ENCODE data around the gene RTEL1.
A peak's percentile ranks its signal among the peaks of the same experiment; 100 is the strongest.

Gene RTEL1

GRCh38 chr20:63706027-63706695 lies 48.0 kb downstream of the RTEL1 start:
- no peak overlapping the region for H3K27ac ChIP-seq (ENCODE audit: extremely low read depth, low read depth, low read length)
- POLR2A ChIA-PET = interaction anchor here (1.2 to 3.3 kb wide), 2 partner anchors 9 to 35 kb away, joined by 3 to 13 read pairs; no protein-coding TSS in a partner anchor

GRCh38 chr20:63706852-63707557 lies 48.9 kb downstream of the RTEL1 start:
- H3K4me3 ChIP-seq (ENCODE audit: low read depth, low read length) = peak overlapping the region; percentile 81
- H3K36me3 ChIP-seq (ENCODE audit: control insufficient read depth in 2 of 2, insufficient read depth in 1 of 2, low read length in 2 of 2) = peaks cover 25 to 66% of the 10 kb centered on the region in 2 experiments
- POLR2A ChIA-PET = interaction anchor here (0.8 to 3.3 kb wide), 13 partner anchors 8 to 274 kb away, joined by 3 to 16 read pairs (median 7); partner anchors contain the start of genes DNAJC5, LIME1, PRPF6 and RTEL1
- H3K9me3 ChIP-seq (ENCODE audit: control insufficient read depth, insufficient read depth, low read depth, low read length) = no peaks in the 10 kb centered on the region
- H3K27ac ChIP-seq (ENCODE audit: extremely low read depth, low read depth, low read length) = peak overlapping the region; percentile 71; the same call in 1 of the 2 replicates
- H3K4me1 ChIP-seq (ENCODE audit: control insufficient read depth, insufficient read depth, low read length) = 0 out of 2 replicates have a peak, but pooled peaks cover 3% of the 10 kb centered on the region
- CTCF ChIA-PET = interaction anchor here (0.6 to 1.4 kb wide), 5 partner anchors 18 to 299 kb away, joined by 3 to 4 read pairs (median 3); no protein-coding TSS in a partner anchor
- TF ChIP-seq ZNF670 (tag by site-specific recombination; IDR thresholded peaks at IDR 0.05; ENCODE audit: low read depth) = no peak
- TF ChIP-seq ZEB2 (tag by site-specific recombination; IDR thresholded peaks at IDR 0.05) = peak; percentile 4; the same call in 1 of the 2 replicates
- TF ChIP-seq GLI4 (tag by site-specific recombination; IDR thresholded peaks at IDR 0.05) = no peak
- TF ChIP-seq, protein P1, sequence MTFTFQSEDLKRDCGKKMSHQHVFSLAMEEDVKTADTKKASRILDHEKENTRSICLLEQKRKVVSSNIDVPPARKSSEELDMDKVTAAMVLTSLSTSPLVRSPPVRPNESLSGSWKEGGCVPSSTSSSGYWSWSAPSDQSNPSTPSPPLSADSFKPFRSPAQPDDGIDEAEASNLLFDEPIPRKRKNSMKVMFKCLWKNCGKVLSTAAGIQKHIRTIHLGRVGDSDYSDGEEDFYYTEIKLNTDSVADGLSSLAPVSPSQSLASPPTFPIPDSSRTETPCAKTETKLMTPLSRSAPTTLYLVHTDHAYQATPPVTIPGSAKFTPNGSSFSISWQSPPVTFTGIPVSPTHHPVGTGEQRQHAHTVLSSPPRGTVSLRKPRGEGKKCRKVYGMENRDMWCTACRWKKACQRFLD (tag by site-specific recombination; IDR thresholded peaks at IDR 0.05) = no peak
- TF ChIP-seq ZNF23 (tag by site-specific recombination; IDR thresholded peaks at IDR 0.05; ENCODE audit: borderline replicate concordance) = no peak
- TF ChIP-seq BCL11A (tag by site-specific recombination; IDR thresholded peaks at IDR 0.05; ENCODE audit: low read depth) = no peak
- TF ChIP-seq ZNF654 (tag by site-specific recombination; IDR thresholded peaks at IDR 0.05; ENCODE audit: low read depth) = peak; percentile 44
- TF ChIP-seq ZBTB21 (tag by site-specific recombination; IDR thresholded peaks at IDR 0.05) = no peak
- no peak for TF ChIP-seq ATF2 (tag by site-specific recombination; IDR thresholded peaks at IDR 0.05; ENCODE audit: low read depth)
- TF ChIP-seq ZSCAN23 (tag by site-specific recombination; IDR thresholded peaks at IDR 0.05) = no peak
- TF ChIP-seq ZNF341 (tag by site-specific recombination; IDR thresholded peaks at IDR 0.05; ENCODE audit: low read depth) = peak; percentile 36; the same call in 1 of the 2 replicates
- TF ChIP-seq, protein P2, sequence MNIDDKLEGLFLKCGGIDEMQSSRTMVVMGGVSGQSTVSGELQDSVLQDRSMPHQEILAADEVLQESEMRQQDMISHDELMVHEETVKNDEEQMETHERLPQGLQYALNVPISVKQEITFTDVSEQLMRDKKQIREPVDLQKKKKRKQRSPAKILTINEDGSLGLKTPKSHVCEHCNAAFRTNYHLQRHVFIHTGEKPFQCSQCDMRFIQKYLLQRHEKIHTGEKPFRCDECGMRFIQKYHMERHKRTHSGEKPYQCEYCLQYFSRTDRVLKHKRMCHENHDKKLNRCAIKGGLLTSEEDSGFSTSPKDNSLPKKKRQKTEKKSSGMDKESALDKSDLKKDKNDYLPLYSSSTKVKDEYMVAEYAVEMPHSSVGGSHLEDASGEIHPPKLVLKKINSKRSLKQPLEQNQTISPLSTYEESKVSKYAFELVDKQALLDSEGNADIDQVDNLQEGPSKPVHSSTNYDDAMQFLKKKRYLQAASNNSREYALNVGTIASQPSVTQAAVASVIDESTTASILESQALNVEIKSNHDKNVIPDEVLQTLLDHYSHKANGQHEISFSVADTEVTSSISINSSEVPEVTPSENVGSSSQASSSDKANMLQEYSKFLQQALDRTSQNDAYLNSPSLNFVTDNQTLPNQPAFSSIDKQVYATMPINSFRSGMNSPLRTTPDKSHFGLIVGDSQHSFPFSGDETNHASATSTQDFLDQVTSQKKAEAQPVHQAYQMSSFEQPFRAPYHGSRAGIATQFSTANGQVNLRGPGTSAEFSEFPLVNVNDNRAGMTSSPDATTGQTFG (tag by site-specific recombination; IDR thresholded peaks at IDR 0.05; ENCODE audit: borderline replicate concordance) = no peak
- no peak for TF ChIP-seq ZBTB48 (tag by site-specific recombination; IDR thresholded peaks at IDR 0.05)
- no peak for TF ChIP-seq GFI1B (tag by site-specific recombination; IDR thresholded peaks at IDR 0.05)
- no peak for TF ChIP-seq ZNF513 (tag by site-specific recombination; IDR thresholded peaks at IDR 0.05)
- no peak for TF ChIP-seq ZNF530 (tag by site-specific recombination; IDR thresholded peaks at IDR 0.05; ENCODE audit: low read depth)
- no peak for TF ChIP-seq ZNF248 (tag by site-specific recombination; IDR thresholded peaks at IDR 0.05)
- no peak for TF ChIP-seq ZNF76 (tag by site-specific recombination; IDR thresholded peaks at IDR 0.05; ENCODE audit: borderline replicate concordance, low read depth)
- no peak for TF ChIP-seq ZFP41 (tag by site-specific recombination; IDR thresholded peaks at IDR 0.05; ENCODE audit: borderline replicate concordance)
- TF ChIP-seq HOXC10 (CRISPR knock-in tag; IDR thresholded peaks at IDR 0.05) = no peak
- TF ChIP-seq ZNF391 (tag by site-specific recombination; IDR thresholded peaks at IDR 0.05; ENCODE audit: borderline replicate concordance, low read depth) = no peak
- TF ChIP-seq KLF16 (tag by site-specific recombination; IDR thresholded peaks at IDR 0.05) = peak; percentile 38; the same call in 1 of the 2 replicates
- TF ChIP-seq ZNF366 (tag by site-specific recombination; conservative IDR thresholded peaks at IDR 0.05) = no peak

More at GRCh38 chr20:63706027-63706695, 48.0 kb downstream of the RTEL1 start:
- Histone ChIP-seq H3K4me1 (ENCODE audit: control insufficient read depth, insufficient read depth, low read length) (0 out of 2 replicates have a peak, but pooled peaks cover 3% of the 10 kb centered on the region), H3K36me3 (ENCODE audit: control insufficient read depth in 2 of 2, insufficient read depth in 1 of 2, low read length in 2 of 2) (peaks cover 19 to 58% of the 10 kb centered on the region in 2 experiments), H3K4me3 (ENCODE audit: low read depth, low read length) (no peak overlapping the region; the same call in 1 of the 2 replicates), H3K9me3 (ENCODE audit: control insufficient read depth, insufficient read depth, low read depth, low read length) (no peaks in the 10 kb centered on the region)
- 0 out of 2 replicates have a peak, but pooled peaks have one; percentile 21 for TF ChIP-seq SCRT1 (tag by site-specific recombination; IDR thresholded peaks at IDR 0.05; ENCODE audit: borderline replicate concordance)
- peak; percentile 58; the same call in 1 of the 2 replicates for TF ChIP-seq SCRT2 (tag by site-specific recombination; IDR thresholded peaks at IDR 0.05)
- no peak for TF ChIP-seq ZFP69B (tag by site-specific recombination; IDR thresholded peaks at IDR 0.05)
- CTCF ChIA-PET = interaction anchor here (0.7 to 0.9 kb wide), 3 partner anchors 17 to 300 kb away, joined by 3 read pairs; no protein-coding TSS in a partner anchor

Measured in HEK293 (cell line).